ENCODE results near the gene TXNDC11. TPM values are rescaled to one million over a fixed set of nuclear protein-coding genes. Genes with fewer than 3 reads are reported as not detected.

TXNDC11 gene
- total and polyA plus RNA-seq, 10 of the 15 experiments (the other 5 are each of a cell fraction or from before 2014, with no cell fraction given), result 1.7 to 86.7 (median 54.4) TPM

DNA sequence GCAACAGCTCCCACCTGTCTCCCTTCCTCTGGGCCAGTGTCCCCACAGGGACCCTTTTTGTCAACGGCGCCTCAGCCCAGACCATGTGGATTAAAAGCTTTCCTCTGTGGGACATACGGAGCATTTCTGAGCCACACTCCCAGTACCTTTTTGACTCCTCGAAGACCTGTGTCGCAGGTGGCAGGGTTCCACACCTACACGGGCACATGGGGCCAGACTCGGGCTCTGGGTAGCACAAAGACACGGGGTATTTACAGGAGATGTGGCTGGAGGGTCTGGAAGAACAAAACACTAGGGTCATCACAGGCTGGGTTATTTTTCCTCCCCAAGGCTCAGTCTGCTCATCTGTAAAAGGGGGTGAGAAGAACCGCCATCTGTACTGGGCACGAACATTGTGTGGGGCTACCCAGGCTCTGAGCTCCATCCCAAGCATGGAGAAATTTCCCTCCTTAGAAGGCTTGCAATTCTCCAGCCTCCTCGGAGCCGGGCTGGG, 106.9 kb downstream of the TXNDC11 start (continued):
- TF ChIP-seq PRDM15 (CRISPR knock-in tag; IDR thresholded peaks at IDR 0.05) (no peak), SREBF1 (IDR thresholded peaks at IDR 0.05; ENCODE audit: low read length) (no peak), NFIC (IDR thresholded peaks at IDR 0.05; ENCODE audit: low read depth, low read length) (no peak), NBN (IDR thresholded peaks at IDR 0.05) (no peak), RFX5 (IDR thresholded peaks at IDR 0.05; ENCODE audit: low read depth, low read length) (no peak), IRF5 (IDR thresholded peaks at IDR 0.05; ENCODE audit: borderline replicate concordance) (no peak), ZBTB40 (IDR thresholded peaks at IDR 0.05; ENCODE audit: borderline replicate concordance) (no peak), NR2C1 (IDR thresholded peaks at IDR 0.05) (no peak), ASH2L (IDR thresholded peaks at IDR 0.05; ENCODE audit: borderline replicate concordance, low read depth) (no peak), PAX8 (IDR thresholded peaks at IDR 0.05) (no peak), ATF7 (IDR thresholded peaks at IDR 0.05; ENCODE audit: low read depth) (no peak), ZNF687 (IDR thresholded peaks at IDR 0.05) (no peak)
- TF ChIP-seq, protein P1, sequence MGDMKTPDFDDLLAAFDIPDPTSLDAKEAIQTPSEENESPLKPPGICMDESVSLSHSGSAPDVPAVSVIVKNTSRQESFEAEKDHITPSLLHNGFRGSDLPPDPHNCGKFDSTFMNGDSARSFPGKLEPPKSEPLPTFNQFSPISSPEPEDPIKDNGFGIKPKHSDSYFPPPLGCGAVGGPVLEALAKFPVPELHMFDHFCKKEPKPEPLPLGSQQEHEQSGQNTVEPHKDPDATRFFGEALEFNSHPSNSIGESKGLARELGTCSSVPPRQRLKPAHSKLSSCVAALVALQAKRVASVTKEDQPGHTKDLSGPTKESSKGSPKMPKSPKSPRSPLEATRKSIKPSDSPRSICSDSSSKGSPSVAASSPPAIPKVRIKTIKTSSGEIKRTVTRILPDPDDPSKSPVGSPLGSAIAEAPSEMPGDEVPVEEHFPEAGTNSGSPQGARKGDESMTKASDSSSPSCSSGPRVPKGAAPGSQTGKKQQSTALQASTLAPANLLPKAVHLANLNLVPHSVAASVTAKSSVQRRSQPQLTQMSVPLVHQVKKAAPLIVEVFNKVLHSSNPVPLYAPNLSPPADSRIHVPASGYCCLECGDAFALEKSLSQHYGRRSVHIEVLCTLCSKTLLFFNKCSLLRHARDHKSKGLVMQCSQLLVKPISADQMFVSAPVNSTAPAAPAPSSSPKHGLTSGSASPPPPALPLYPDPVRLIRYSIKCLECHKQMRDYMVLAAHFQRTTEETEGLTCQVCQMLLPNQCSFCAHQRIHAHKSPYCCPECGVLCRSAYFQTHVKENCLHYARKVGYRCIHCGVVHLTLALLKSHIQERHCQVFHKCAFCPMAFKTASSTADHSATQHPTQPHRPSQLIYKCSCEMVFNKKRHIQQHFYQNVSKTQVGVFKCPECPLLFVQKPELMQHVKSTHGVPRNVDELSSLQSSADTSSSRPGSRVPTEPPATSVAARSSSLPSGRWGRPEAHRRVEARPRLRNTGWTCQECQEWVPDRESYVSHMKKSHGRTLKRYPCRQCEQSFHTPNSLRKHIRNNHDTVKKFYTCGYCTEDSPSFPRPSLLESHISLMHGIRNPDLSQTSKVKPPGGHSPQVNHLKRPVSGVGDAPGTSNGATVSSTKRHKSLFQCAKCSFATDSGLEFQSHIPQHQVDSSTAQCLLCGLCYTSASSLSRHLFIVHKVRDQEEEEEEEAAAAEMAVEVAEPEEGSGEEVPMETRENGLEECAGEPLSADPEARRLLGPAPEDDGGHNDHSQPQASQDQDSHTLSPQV (IDR thresholded peaks at IDR 0.05), result no peak
